ENCODE results near the gene STOX2.

The STOX2 gene

GRCh38 chr4:184066584-184067300, 161.6 kb downstream of the STOX2 start:
- in situ Hi-C loops (cut with HindIII; ENCODE audit: low sequenced_read_pairs): no loop called here
- TF ChIP-seq, protein P1, sequence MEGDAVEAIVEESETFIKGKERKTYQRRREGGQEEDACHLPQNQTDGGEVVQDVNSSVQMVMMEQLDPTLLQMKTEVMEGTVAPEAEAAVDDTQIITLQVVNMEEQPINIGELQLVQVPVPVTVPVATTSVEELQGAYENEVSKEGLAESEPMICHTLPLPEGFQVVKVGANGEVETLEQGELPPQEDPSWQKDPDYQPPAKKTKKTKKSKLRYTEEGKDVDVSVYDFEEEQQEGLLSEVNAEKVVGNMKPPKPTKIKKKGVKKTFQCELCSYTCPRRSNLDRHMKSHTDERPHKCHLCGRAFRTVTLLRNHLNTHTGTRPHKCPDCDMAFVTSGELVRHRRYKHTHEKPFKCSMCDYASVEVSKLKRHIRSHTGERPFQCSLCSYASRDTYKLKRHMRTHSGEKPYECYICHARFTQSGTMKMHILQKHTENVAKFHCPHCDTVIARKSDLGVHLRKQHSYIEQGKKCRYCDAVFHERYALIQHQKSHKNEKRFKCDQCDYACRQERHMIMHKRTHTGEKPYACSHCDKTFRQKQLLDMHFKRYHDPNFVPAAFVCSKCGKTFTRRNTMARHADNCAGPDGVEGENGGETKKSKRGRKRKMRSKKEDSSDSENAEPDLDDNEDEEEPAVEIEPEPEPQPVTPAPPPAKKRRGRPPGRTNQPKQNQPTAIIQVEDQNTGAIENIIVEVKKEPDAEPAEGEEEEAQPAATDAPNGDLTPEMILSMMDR (IDR thresholded peaks at IDR 0.05; ENCODE audit: low read depth, low read length): no peak
- no peak for DNase-seq (ENCODE audit: low read depth, low spot score)
- H3K4me3 ChIP-seq (ENCODE audit: low read depth, low read length): no peak overlapping the region

- in situ Hi-C loops (cut with HindIII; ENCODE audit: low sequenced_read_pairs): no loop called here
- H3K4me3 ChIP-seq (ENCODE audit: low read depth, low read length): no peak overlapping the region
- DNase-seq (ENCODE audit: low read depth, low spot score): no peak
- TF ChIP-seq, protein P1 (IDR thresholded peaks at IDR 0.05; ENCODE audit: low read depth, low read length): no peak
Observed at GRCh38 chr4:184067931-184068554, 162.9 kb downstream of the STOX2 start.

Data from astrocyte of the spinal cord (primary cell).